T-helper 2 cell (primary cell): ENCODE results near the gene GNAZ.
"Not testable (repeated sequence)": the region's sequence is repeated elsewhere in the genome, so short reads cannot be mapped to it uniquely, and the experiment has no call there.

Experiments used
- DNase-seq, 5 experiments: peaks; one replicate each; pipeline versions ENCODE4 v3.0.0 to v3.0.0-alpha.2; 2012 to 2022

The GNAZ gene

GRCh38 chr22:23122216-23122957, 52.1 kb downstream of the GNAZ start:
- no peak for DNase-seq

DNA sequence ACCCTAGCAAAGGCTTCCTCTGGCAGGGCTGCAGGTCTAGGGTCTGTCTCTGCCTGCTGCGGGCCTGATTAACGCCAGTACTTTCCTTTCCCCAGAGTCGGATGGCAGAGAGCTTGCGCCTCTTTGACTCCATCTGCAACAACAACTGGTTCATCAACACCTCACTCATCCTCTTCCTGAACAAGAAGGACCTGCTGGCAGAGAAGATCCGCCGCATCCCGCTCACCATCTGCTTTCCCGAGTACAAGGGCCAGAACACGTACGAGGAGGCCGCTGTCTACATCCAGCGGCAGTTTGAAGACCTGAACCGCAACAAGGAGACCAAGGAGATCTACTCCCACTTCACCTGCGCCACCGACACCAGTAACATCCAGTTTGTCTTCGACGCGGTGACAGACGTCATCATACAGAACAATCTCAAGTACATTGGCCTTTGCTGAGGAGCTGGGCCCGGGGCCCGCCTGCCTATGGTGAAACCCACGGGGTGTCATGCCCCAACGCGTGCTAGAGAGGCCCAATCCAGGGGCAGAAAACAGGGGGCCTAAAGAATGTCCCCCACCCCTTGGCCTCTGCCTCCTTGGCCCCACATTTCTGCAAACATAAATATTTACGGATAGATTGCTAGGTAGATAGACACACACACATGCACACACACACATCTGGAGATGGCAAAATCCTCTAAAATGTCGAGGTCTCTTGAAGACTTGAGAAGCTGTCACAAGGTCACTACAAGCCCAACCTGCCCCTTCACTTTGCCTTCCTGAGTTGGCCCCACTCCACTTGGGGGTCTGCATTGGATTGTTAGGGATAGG, 52.9 kb downstream of the GNAZ start:
- no peak for DNase-seq

- no peak for DNase-seq
These were observed 53.5 kb downstream of the GNAZ start for GRCh38 chr22:23123804-23124254.

- DNase-seq = no peak
These were observed 54.5 kb downstream of the GNAZ start for GRCh38 chr22:23124611-23125511.

GRCh38 chr22:23125512-23126103, 55.3 kb downstream of the GNAZ start:
- DNase-seq = no peak

GRCh38 chr22:23126165-23127054, 56.1 kb downstream of the GNAZ start:
- no peak for DNase-seq

DNA sequence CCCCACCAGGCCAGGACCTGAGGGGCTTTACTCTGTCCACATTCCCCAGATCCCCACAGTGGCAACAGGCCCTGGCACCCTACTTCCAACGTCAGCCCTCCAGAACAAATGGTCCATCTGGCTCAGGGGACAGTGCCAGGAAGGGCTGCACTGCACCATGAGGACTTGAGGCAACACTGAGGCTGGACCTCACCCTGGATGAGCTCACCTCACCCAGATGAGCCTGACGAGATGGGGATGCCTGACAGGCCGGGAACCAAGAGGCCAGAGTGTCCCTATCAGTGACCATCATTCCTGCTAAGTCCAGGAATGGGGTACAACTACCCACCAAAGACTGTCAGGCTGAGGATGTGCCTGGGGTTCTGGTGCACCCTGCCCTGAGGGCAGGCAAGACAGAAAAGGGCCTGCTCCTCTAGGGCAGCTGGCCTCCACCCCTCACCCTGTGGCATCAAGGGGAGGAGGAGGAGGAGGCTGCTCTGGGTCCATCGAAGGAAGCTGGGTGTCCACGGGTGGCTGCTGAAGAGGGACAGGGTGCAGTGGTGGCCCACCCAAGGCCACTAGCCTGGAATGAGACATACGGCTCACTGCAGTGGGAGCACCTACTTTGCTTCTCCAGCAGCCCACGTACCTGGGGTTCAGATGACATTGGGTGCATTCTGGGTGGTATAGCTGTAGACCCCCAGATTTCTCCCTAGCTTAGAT, 56.9 kb downstream of the GNAZ start:
- DNase-seq = no peak

DNA sequence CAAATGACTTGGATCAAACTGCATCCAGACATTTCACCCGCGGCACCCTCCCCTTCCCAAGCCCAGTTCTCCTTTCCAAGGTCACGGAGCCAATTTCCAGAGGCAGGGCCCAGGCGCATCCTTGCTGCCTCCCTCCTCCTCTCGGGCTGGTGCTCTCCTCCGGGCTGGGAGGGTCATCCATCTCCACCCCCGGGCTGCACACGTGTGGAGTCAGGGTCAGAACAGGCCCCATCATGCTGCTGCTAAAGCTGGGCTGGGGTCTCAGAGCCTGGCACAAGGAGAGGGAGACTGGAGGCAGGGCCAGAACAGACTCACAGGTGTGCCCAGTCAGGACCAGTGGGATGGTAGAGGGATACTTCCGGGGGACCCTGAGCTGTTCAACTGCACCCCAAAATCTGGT, 57.5 kb downstream of the GNAZ start:
- DNase-seq = no peak

- DNase-seq = peak in 4 of 5 experiments; percentile 44 to 56 (median 50)
These were observed 58.2 kb downstream of the GNAZ start for GRCh38 chr22:23128269-23129108.

GRCh38 chr22:23129149-23129548, 58.8 kb downstream of the GNAZ start:
- DNase-seq = no peak

DNA sequence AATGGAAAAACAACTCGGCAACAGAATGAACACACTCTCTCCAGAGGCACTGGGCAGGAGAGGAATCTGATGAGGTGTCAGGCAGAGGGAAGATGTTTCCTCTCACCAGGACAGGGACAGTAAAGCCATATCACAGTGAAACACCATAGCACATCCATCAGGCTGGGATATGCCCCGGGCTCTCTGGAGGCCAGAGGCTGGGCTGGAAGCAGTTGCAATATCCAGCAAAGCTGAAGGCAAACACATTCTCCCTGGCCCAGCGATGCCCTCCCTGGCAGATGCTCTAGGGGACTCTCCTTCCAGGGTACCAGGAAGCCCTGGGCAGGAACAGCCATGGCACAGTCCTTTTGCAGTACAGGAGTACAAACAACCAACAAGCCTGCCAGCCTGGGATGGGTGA, 60.4 kb downstream of the GNAZ start:
- DNase-seq = no peak

- no peak for DNase-seq
These were observed 61.6 kb downstream of the GNAZ start for GRCh38 chr22:23131931-23132330.

DNA sequence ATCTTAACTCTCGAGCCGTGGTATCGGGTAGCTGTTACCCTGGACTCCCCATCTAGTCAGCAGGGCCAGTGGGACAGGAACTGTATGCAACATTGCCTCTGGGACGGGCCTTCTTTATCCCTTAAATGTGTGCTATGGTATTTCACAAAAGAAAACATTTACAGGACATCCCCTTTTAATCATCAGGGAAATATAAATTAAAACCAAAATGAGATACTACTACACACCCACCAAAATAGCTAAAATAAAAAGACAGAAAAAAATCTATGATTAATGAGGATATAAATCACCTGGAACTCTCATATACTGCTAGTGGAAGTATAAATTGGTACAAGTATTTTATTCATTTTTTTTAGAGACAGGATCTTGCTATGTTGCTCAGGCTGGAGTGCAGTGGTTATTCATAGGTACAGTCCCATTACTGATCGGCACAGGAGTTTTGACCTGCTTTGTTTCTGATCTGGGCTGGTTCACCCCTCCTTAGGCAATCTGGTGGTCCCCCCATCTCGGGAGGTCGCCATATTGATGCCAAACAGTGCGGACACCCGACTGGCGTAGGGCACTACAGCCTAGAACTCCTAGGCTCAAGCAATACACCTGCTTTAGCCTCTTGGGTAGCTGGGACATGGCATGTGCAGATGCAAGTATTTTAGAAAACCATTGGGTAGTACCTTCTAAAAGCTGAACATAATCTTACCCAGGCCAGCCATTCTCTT, 62.2 kb downstream of the GNAZ start:
- no peak for DNase-seq

DNA sequence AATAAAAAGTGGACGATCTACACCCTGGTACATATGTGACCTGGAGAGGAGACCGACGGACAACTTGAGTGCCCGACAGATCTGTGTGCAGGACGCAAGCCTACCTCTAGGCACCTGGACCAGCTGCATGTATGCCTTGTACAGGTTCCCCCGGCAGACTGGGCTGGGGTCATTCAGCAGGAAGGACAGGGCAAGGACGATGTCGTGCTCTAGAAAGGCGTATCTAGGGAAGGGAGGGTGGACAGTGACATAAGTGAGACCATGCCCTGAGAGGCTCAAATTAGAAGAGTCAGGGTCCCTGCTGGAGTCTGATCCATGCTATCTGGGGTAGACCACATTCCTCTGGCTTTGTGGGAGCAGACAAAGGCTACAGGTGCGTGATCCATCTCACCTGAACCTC, 63.6 kb downstream of the GNAZ start:
- no peak for DNase-seq

- DNase-seq = not testable (repeated sequence)
These were observed 66.7 kb downstream of the GNAZ start for GRCh38 chr22:23136991-23137390.

- DNase-seq = no peak
These were observed 67.1 kb downstream of the GNAZ start for GRCh38 chr22:23137468-23137867.

DNA sequence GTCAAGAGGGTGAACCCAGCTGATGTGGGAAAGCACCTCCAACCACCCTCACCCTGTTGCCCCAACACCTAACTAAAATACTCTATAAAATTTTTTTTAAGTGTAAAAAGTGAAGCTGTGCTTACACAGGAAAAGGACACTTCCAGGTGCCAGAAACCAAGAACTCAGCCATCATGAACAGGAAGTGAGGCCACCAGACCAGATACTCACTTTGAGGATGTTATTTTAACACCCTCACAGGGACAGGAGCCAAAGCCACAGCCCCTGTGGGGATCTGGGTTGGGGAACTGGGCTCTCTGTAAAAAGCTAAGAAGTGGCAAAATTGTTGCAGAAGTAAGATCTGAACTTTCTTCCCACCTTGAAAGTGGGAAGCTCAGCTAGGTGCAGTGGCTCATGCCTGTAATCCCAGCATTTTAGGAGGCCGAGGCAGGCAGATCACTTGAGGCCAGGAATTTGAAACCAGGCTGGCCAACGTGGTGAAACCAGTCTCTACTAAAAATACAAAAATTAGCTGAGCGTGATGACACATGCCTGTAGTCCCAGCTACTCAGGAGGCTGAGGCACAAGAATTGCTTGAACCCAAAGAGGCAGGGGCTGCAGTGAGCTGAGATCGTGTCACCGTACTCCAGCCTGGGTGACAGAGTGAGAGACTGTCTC, 67.7 kb downstream of the GNAZ start:
- peak in 2 of 5 experiments; percentile 75 to 90 for DNase-seq

- DNase-seq = no peak
These were observed 68.5 kb downstream of the GNAZ start for GRCh38 chr22:23138584-23139435.
